HepG2 (cell line): Measurements from ENCODE around the gene RTP2. TPM values are rescaled to one million over a fixed set of nuclear protein-coding genes. Genes with fewer than 3 reads are reported as not detected.

Source experiments
- CENPX ChIP-seq: sonication (generic); formaldehyde crosslinking; IDR thresholded peaks from 2 replicates; pipeline ENCODE4 v1.9.0; 2021; ENCODE audit warnings: mild to moderate bottlenecking, missing genetic modification reagents, moderate library complexity
- EP300 ChIP-seq, 3 experiments: sonication (generic) in 1 of 3; formaldehyde crosslinking in 1 of 3; IDR thresholded peaks; 2 replicates each; pipeline versions ENCODE4 v1.5.1 to v1.6.1; 2011 to 2020; ENCODE audit warnings: low read depth in 2 of 3, low read length in 2 of 3, borderline replicate concordance in 1 of 3, improper control_type of control experiment in 1 of 3, mild to moderate bottlenecking in 1 of 3, missing genetic modification reagents in 1 of 3, moderate library complexity in 1 of 3
- MED1 ChIP-seq: sonication (generic); formaldehyde crosslinking; IDR thresholded peaks from 2 replicates; pipeline ENCODE4 v1.4.0; 2020; ENCODE audit warnings: missing genetic modification reagents
- MED13 ChIP-seq: sonication (generic); formaldehyde crosslinking; IDR thresholded peaks from 2 replicates; pipeline ENCODE4 v1.5.0; 2020; ENCODE audit warnings: missing genetic modification reagents
- MNT ChIP-seq: fragments of 450-650 bp; IDR thresholded peaks from 2 replicates; pipeline ENCODE4 v1.6.1; 2016
- NR2F2 ChIP-seq: IDR thresholded peaks from 2 replicates; pipeline ENCODE4 v1.6.1; 2012; ENCODE audit warnings: low read depth, inconsistent platforms, borderline replicate concordance
- PHF5A ChIP-seq: IDR thresholded peaks from one replicate; pipeline ENCODE4 v1.6.1; 2018; ENCODE audit warnings: low read depth, missing genetic modification reagents; ENCODE audit not compliant: unreplicated experiment
- POLR2A ChIP-seq, 2 experiments: IDR thresholded peaks; 2 replicates each; pipeline ENCODE4 v1.6.1; 2011; ENCODE audit warnings: low read depth in 2 of 2, low read length in 2 of 2, mild to moderate bottlenecking in 1 of 2, moderate library complexity in 1 of 2; ENCODE audit not compliant: insufficient read depth in 1 of 2
- REPIN1 ChIP-seq: sonication (generic); formaldehyde crosslinking; IDR thresholded peaks from 2 replicates; pipeline ENCODE4 v1.8.0; 2022; ENCODE audit warnings: missing genetic modification reagents, low read depth, mild to moderate bottlenecking, borderline replicate concordance
- SP2 ChIP-seq: sonication (generic); formaldehyde crosslinking; IDR thresholded peaks from 2 replicates; pipeline ENCODE4 v1.5.1; 2020; ENCODE audit warnings: mild to moderate bottlenecking, missing genetic modification reagents
- TAF1 ChIP-seq: sonication (generic); formaldehyde crosslinking; IDR thresholded peaks from 2 replicates; pipeline ENCODE4 v1.4.0; 2020; ENCODE audit warnings: missing genetic modification reagents
- TEAD3 ChIP-seq: optimal IDR thresholded peaks from 2 replicates; pipeline ENCODE3; 2016; ENCODE audit warnings: borderline replicate concordance
- TP53 ChIP-seq: sonication (generic); formaldehyde crosslinking; conservative IDR thresholded peaks from 2 replicates; pipeline ENCODE4 v1.4.0; 2020; ENCODE audit warnings: missing genetic modification reagents
- ZBTB4 ChIP-seq: sonication (generic); formaldehyde crosslinking; IDR thresholded peaks from 2 replicates; pipeline ENCODE4 v1.4.0; 2020; ENCODE audit warnings: missing genetic modification reagents, mild to moderate bottlenecking, borderline replicate concordance
- ZC3H4 ChIP-seq: sonication (generic); formaldehyde crosslinking; IDR thresholded peaks from 2 replicates; pipeline ENCODE4 v1.4.0; 2020; ENCODE audit warnings: missing genetic modification reagents, borderline replicate concordance
- ZNF414 ChIP-seq: sonication (generic); formaldehyde crosslinking; IDR thresholded peaks from 2 replicates; pipeline ENCODE4 v1.5.0; 2020; ENCODE audit warnings: missing genetic modification reagents
- ZNF430 ChIP-seq: sonication (generic); formaldehyde crosslinking; IDR thresholded peaks from 2 replicates; pipeline ENCODE4 v1.9.0; 2021; ENCODE audit warnings: mild to moderate bottlenecking, missing genetic modification reagents
- ZNF746 ChIP-seq: sonication (generic); formaldehyde crosslinking; IDR thresholded peaks from 2 replicates; pipeline ENCODE4 v1.8.0; 2022; ENCODE audit warnings: mild to moderate bottlenecking, missing genetic modification reagents
- polyA plus RNA-seq, 8 experiments: library from polyadenylated mRNA; depleted of rRNA in 3 of 8; stranded (reverse) in 7 of 8; unstranded in 1 of 8; fragments of >200 nt; fragmentation: Illumina TruSeq in 4 of 8; extraction: Trizol in 4 of 8; gene quantifications; 2 replicates each; pipeline versions ENCODE4 v1.2.1 to v1.2.3, GENCODE V29; 2011 to 2016; ENCODE audit warnings: low read depth in 4 of 8, missing spikeins in 1 of 8, mixed read lengths in 1 of 8; ENCODE audit not compliant: insufficient read depth in 1 of 8
- total RNA-seq, 5 experiments: library from RNA; depleted of rRNA; stranded (reverse); fragments of >200 nt; fragmentation: Illumina TruSeq; extraction: Trizol; gene quantifications; 2 replicates each; pipeline ENCODE4 v1.2.3, GENCODE V29; 2016; ENCODE audit warnings: low read depth in 1 of 5
- TF ChIP-seq, protein P1 (sequence below): sonication (generic); formaldehyde crosslinking; IDR thresholded peaks from 2 replicates; pipeline ENCODE4 v1.5.0; 2020; ENCODE audit warnings: mild to moderate bottlenecking, missing genetic modification reagents
- TF ChIP-seq, protein P2 (sequence below): sonication (generic); formaldehyde crosslinking; IDR thresholded peaks from 2 replicates; pipeline ENCODE4 v1.8.1; 2022; ENCODE audit warnings: mild to moderate bottlenecking, missing genetic modification reagents

Gene RTP2
- total and polyA plus RNA-seq, 2 of the 13 experiments (the other 11 are each of a cell fraction or from before 2014, with no cell fraction given), result not detected

GRCh38 chr3:187750513-187751123, 48.3 kb upstream of the RTP2 start (continued):
- TF ChIP-seq, protein P1, sequence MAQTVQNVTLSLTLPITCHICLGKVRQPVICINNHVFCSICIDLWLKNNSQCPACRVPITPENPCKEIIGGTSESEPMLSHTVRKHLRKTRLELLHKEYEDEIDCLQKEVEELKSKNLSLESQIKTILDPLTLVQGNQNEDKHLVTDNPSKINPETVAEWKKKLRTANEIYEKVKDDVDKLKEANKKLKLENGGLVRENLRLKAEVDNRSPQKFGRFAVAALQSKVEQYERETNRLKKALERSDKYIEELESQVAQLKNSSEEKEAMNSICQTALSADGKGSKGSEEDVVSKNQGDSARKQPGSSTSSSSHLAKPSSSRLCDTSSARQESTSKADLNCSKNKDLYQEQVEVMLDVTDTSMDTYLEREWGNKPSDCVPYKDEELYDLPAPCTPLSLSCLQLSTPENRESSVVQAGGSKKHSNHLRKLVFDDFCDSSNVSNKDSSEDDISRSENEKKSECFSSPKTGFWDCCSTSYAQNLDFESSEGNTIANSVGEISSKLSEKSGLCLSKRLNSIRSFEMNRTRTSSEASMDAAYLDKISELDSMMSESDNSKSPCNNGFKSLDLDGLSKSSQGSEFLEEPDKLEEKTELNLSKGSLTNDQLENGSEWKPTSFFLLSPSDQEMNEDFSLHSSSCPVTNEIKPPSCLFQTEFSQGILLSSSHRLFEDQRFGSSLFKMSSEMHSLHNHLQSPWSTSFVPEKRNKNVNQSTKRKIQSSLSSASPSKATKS (CRISPR knock-in tag), result peak; percentile 73; the same call in 1 of the 2 replicates
- TF ChIP-seq TEAD3 (CRISPR knock-in tag) (peak; percentile 32), ZC3H4 (CRISPR knock-in tag) (0 out of 2 replicates have a peak, but pooled peaks have one; percentile 27), POLR2A (IDR thresholded peaks at IDR 0.05; ENCODE audit: insufficient read depth in 1 of 2, low read depth in 2 of 2, low read length in 2 of 2) (peak in 1 of 2 experiments; percentile 67), ZNF430 (CRISPR knock-in tag) (0 out of 2 replicates have a peak, but pooled peaks have one; percentile 11), NR2F2 (peak; percentile 60), MED1 (CRISPR knock-in tag) (peak; percentile 81), EP300 (IDR thresholded peaks at IDR 0.05; ENCODE audit: low read depth in 2 of 2, low read length in 2 of 2) (peak in 1 of 2 experiments; percentile 86; a peak in 2 of 4 replicates), EP300 (CRISPR knock-in tag; IDR thresholded peaks at IDR 0.05; ENCODE audit: borderline replicate concordance) (peak; percentile 21; the same call in 1 of the 2 replicates), CENPX (CRISPR knock-in tag) (no peak), PHF5A (CRISPR knock-in tag) (peak; percentile 81), MED13 (CRISPR knock-in tag) (0 out of 2 replicates have a peak, but pooled peaks have one; percentile 61), REPIN1 (CRISPR knock-in tag) (0 out of 2 replicates have a peak, but pooled peaks have one; percentile 21), SP2 (CRISPR knock-in tag) (no peak), ZNF414 (peak; percentile 27; the same call in 1 of the 2 replicates), MNT (0 out of 2 replicates have a peak, but pooled peaks have one; percentile 11), TAF1 (CRISPR knock-in tag) (no peak), ZBTB4 (CRISPR knock-in tag) (peak; percentile 52; the same call in 1 of the 2 replicates), ZNF746 (CRISPR knock-in tag) (peak; percentile 37; the same call in 1 of the 2 replicates), TP53 (CRISPR knock-in tag) (0 out of 2 replicates have a peak, but pooled peaks have one; percentile 22)
- TF ChIP-seq, protein P2, sequence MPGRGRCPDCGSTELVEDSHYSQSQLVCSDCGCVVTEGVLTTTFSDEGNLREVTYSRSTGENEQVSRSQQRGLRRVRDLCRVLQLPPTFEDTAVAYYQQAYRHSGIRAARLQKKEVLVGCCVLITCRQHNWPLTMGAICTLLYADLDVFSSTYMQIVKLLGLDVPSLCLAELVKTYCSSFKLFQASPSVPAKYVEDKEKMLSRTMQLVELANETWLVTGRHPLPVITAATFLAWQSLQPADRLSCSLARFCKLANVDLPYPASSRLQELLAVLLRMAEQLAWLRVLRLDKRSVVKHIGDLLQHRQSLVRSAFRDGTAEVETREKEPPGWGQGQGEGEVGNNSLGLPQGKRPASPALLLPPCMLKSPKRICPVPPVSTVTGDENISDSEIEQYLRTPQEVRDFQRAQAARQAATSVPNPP (CRISPR knock-in tag), result peak; percentile 58; the same call in 1 of the 2 replicates
